NCI-H524 (cell line): ENCODE data around the gene ADAMTS14.

Source experiments
- DNase-seq, 2 experiments: peaks; one replicate each; lab custom pipeline; 2025; lab: John Stamatoyannopoulos, UW

Gene ADAMTS14

GRCh38 chr10:70735161-70735560, 62.9 kb downstream of the ADAMTS14 start:
- DNase-seq = no peak

- DNase-seq = no peak
Observed at GRCh38 chr10:70736525-70736924, 64.2 kb downstream of the ADAMTS14 start.

DNA sequence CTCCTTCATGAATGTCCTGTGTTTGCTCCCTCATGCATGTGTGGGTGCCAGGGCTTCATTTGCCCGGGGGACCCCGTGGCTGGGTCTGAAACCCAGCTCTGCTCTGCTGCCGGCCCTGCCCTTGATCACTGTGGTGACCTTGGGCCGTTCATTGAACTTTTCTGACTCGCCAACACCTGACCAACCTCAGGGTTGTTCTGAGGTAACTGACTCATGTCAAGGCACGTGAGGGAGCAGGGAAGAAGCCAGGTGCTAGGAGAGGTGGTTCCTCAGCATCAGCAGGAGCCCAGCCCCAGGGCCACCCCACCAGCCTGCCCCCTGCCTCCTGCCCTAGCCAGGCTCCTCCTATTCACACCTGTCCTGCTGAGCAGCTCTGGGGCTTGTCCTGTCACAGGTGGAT, 64.9 kb downstream of the ADAMTS14 start:
- no peak for DNase-seq

- no peak for DNase-seq
Observed at GRCh38 chr10:70738006-70738760, 65.9 kb downstream of the ADAMTS14 start.

- DNase-seq = no peak
Observed at GRCh38 chr10:70738761-70739121, 66.4 kb downstream of the ADAMTS14 start.

GRCh38 chr10:70740406-70741288, 68.3 kb downstream of the ADAMTS14 start:
- DNase-seq = no peak

DNA sequence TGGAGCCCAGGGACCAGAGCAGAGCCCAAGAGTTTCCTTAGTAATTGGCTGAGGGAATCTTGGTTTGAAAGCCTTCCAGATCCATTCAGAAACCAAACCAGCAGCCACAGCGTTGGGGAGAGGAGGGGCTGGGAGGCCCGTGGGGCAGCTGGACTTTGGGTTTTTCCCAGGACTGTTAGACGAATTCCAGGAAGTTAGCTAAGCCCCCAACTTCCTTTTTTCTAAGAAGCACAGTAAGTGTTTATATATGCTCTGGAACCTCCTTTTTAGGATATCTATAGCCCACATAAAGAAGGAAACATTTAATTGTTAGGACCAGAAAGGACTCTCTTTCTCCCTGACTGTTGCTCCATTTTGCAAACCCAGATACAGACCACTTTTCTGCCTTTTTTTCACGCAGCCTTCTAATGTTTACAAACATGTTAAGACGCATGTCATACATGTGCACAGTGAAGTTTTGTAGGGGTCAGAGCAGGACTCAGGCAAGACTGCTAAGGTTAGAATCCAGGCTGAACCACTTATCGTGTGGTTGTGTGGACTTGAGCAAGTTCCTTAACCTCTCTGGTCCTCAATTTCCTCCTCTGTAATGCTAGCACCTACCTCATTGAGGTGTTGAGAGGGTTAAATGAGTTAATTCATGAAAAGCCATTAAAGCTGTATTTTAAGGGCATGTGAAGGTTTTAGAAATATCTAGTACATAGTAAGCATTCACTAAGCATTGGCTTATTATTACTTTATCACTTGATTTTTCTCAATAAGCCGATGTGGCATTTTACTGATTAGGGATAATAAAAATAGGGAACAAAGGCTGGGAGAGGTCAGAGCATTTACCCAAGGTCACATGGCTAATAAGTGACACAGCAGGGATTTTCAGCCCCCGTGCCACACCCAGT, 70.5 kb downstream of the ADAMTS14 start:
- DNase-seq = no peak

DNA sequence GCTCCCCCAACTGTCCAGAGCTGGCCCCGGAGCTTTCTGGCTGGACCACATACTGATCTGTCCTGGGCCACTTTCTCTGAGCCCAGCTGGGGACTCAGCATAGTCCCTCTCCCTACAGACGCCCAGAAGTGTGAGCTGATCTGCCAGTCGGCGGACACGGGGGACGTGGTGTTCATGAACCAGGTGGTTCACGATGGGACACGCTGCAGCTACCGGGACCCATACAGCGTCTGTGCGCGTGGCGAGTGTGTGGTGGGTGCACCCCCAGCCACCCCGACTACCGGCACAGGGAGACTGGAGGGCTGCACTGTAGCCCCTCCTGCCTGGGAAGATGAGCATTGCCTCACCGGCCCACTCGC, 71.1 kb downstream of the ADAMTS14 start:
- DNase-seq = no peak

DNA sequence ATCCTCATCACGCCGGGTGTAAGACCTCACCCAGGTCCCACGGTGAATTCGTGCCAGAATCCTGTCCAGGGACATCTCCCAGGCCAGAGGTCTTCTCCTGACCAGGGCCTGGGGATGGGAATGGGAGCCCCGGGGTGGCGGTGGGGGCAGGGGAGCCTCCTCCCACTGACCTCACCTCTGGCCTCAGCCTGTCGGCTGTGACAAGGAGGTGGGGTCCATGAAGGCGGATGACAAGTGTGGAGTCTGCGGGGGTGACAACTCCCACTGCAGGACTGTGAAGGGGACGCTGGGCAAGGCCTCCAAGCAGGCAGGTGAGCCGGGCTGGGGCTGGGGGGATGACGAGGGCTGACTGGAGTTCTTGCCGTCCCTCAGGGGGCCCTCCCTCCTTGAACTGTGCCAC, 71.6 kb downstream of the ADAMTS14 start:
- DNase-seq = no peak

DNA sequence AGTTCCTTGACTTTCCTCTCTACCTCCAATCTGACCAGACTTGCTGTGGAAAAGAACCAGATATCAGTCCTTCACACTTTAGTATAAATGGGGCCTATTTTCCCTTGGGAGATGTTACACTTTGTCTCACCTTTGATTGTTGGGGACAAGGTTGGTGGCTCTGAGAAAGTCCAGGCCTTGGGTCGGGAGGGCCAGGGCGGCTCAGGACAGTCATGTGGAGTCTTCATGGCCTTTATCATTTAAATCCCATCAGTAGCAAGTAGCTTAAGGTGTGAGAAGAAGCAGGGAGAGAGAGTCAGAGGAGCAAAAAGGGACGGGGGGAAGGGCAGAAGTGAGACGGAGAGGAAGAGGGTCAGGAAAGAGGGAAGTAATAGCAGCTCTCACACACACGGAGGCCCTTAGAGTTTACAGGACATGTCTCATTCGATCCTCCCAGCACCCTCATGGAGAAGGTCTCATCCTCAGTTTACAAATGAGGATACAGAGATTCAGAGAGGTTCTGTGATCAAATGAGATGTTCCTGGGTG, 72.4 kb downstream of the ADAMTS14 start:
- no peak for DNase-seq

DNA sequence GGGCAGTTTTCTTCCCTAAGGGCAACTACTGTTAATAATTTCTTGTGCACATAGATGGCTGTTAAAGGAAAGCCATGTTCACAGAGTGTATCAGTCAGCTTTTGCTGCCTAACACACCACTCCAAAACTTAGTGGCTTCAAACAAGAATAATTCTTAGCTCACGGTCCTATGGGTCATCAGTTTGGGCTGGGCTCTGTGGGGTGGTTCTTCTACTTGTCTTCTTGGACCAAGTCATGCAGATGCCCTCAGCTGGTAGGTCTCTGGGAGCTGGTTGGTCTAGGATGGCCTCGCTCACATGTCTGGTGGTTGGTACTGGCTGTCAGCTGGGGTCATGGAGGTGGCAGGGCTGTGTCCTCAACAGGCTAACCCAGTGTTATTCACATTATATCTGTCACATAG, 73.2 kb downstream of the ADAMTS14 start:
- no peak for DNase-seq

DNA sequence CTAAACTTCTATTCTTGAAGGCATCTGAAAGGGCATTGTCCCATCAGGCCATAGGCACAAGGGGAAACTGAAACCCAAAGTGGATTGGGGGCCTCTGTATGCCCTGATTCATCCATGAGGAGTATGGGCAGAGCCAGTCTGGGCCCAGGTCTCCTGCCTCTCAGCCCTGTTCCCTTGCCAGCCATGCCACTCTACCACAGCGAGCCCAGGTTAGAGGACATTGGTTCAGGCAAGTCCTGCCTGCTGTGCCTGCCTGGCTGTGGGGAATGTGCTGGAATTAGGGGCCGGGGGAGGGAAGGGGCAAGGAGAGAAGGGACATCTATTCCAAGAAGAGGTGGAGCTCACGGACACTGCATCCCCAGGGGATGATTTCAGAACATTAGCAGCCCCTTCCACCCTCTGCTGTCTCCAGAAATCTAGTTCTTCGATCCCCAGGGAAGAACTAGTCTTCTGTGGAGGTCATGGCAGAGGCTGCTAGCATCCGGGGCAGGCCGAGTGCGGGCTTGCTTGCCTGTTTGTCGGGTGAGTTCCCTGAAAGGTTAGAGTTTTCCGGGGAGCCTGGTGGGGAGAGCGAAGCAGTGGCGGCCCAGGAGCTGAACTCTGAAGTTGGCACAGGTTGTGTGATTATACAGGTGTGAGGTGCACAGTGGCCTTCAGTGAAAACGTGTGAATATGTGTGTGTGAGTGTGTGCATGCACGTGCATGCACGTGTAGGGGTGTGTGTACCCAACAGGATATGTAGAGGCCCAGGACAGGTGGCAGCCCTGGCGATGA, 75.1 kb downstream of the ADAMTS14 start:
- no peak for DNase-seq

- no peak for DNase-seq
Observed at GRCh38 chr10:70748305-70748704, 76.0 kb downstream of the ADAMTS14 start.

DNA sequence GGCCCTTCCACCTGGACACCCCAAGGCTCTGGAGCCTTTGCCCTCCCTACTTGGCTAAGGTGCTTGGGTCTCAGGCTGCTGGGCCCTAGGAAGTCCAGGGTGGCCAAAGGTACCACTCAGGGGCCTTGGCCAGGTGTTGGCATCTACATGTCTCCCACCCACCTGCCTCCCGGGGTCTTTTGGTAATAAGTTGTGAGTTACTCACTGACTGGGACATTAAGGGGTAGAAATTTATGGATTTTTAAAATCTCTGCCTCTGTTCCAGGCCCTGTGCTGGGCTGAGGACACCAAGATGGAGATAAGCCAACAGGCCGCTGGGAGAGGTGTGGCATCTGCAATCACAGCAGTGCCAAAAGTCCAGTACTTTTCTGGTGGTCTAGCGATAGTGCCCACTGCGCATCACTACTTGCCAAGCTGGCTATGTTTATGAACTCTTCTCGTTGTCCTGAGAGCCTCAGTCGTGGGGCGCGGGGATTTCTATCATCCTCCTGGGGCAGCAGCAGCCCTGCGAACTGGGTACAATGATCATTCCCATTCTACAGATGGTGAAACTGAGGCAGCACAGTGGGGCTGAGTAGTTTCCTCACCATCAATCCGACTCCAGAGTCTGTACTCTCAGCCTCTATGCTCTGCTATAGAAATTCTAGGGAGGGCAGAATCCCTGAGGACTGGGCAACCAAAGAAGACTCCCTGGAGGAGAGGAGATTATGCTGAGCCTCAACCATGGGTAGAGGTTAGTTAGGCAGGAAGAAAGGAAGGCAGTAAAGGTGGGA, 76.7 kb downstream of the ADAMTS14 start:
- no peak for DNase-seq

GRCh38 chr10:70749756-70750155, 77.5 kb downstream of the ADAMTS14 start:
- DNase-seq = no peak

- no peak for DNase-seq
Observed at GRCh38 chr10:70750156-70750703, 77.9 kb downstream of the ADAMTS14 start.

DNA sequence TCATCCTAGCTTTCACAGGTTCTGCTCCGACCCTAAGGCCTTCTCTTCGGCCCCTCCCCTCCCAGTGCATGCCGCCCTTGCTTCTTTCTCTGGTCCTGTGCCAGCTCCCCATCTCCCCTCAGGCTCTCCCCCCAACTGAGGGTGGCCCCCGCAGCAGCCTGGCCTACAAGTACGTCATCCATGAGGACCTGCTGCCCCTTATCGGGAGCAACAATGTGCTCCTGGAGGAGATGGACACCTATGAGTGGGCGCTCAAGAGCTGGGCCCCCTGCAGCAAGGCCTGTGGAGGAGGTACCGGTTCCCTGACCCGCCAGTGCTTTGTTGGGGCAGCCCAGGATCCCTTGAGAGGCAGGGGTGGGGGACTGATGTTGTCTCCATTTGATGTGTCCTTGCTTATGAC, 79.0 kb downstream of the ADAMTS14 start:
- DNase-seq = no peak

GRCh38 chr10:70751991-70752390, 79.7 kb downstream of the ADAMTS14 start:
- DNase-seq = no peak

GRCh38 chr10:70752571-70752970, 80.3 kb downstream of the ADAMTS14 start:
- no peak for DNase-seq

- DNase-seq = no peak
Observed at GRCh38 chr10:70753026-70753663, 80.8 kb downstream of the ADAMTS14 start.
